Hepatocyte (in vitro differentiated cells): ENCODE measurements around the gene EFR3B. TPM values are rescaled to one million over a fixed set of nuclear protein-coding genes. Genes with fewer than 3 reads are reported as not detected.

Source experiments
- DNase-seq: peaks from one replicate; pipeline ENCODE4 v3.0.0-alpha.2; 2016; ENCODE audit warnings: low spot score
- H2AFZ ChIP-seq: fragments of 200-600 bp; sonication (generic); 2 replicates; pipeline ENCODE4 v1.6.0; 2016; ENCODE audit warnings: antibody characterized with exemption, mild to moderate bottlenecking
- H3K27ac ChIP-seq: fragments of 200-600 bp; sonication (generic); 2 replicates; pipeline ENCODE4 v1.5.1; 2016; ENCODE audit warnings: mild to moderate bottlenecking
- H3K27me3 ChIP-seq: fragments of 200-600 bp; sonication (generic); 2 replicates; pipeline ENCODE4 v1.6.1; 2016
- H3K36me3 ChIP-seq: fragments of 200-600 bp; sonication (generic); replicated peaks from 2 replicates; pipeline ENCODE4 v1.5.1; 2016; ENCODE audit warnings: low read depth; ENCODE audit not compliant: insufficient read depth
- H3K4me1 ChIP-seq: fragments of 200-600 bp; sonication (generic); 2 replicates; pipeline ENCODE4 v1.5.1; 2016; ENCODE audit warnings: mild to moderate bottlenecking, moderate library complexity; ENCODE audit not compliant: insufficient read depth
- H3K4me2 ChIP-seq: fragments of 200-600 bp; sonication (generic); 2 replicates; pipeline ENCODE4 v1.6.0; 2016
- H3K4me3 ChIP-seq: fragments of 200-600 bp; sonication (generic); 2 replicates; pipeline ENCODE4 v1.5.1; 2016; ENCODE audit warnings: mild to moderate bottlenecking
- H3K79me2 ChIP-seq: fragments of 200-600 bp; sonication (generic); 2 replicates; pipeline ENCODE4 v1.6.0; 2017; ENCODE audit warnings: mild to moderate bottlenecking
- H3K9me2 ChIP-seq: fragments of 200-600 bp; sonication (generic); replicated peaks from 2 replicates; pipeline ENCODE4 v1.6.0; 2017; ENCODE audit warnings: mild to moderate bottlenecking; ENCODE audit not compliant: insufficient read depth
- H3K9me3 ChIP-seq: fragments of 200-600 bp; sonication (generic); 2 replicates; pipeline ENCODE4 v1.5.1; 2016; ENCODE audit warnings: low read depth, mild to moderate bottlenecking
- H4K20me1 ChIP-seq: fragments of 200-600 bp; sonication (generic); 2 replicates; pipeline ENCODE4 v1.6.0; 2016; ENCODE audit warnings: mild to moderate bottlenecking; ENCODE audit not compliant: insufficient read depth, poor library complexity, severe bottlenecking
- CTCF ChIP-seq: fragments of 200-600 bp; sonication (generic); IDR thresholded peaks from 2 replicates; pipeline ENCODE4 v1.5.1; 2016; ENCODE audit warnings: antibody characterized with exemption, mild to moderate bottlenecking; ENCODE audit not compliant: poor library complexity
- EZH2 ChIP-seq: fragments of 200-600 bp; sonication (generic); IDR thresholded peaks from 2 replicates; pipeline ENCODE4 v1.6.1; 2016; ENCODE audit warnings: antibody characterized with exemption, mild to moderate bottlenecking, borderline replicate concordance
- EZH2phosphoT487 ChIP-seq: fragments of 200-600 bp; sonication (generic); IDR thresholded peaks from one replicate; pipeline ENCODE4 v1.6.1; 2018; ENCODE audit warnings: antibody characterized with exemption, mild to moderate bottlenecking, low read depth, moderate library complexity; ENCODE audit not compliant: unreplicated experiment, severe bottlenecking
- WGBS: methylation state at CpG from one replicate; pipeline ENCODE4 v1.1.6; 2016; ENCODE audit warnings: low lambda C conversion rate; ENCODE audit errors: missing lambda C conversion rate; 5-methylcytosine and 5-hydroxymethylcytosine counted together
- polyA plus RNA-seq: library from polyadenylated mRNA; unstranded; fragments of >200 nt; fragmentation: Nextera tagmentation; extraction: Ambion mirVana; gene quantifications from 2 replicates; pipeline ENCODE4 v1.2.1, GENCODE V29; 2016
- total RNA-seq: library from RNA; depleted of rRNA; stranded (reverse); fragments of >200 nt; gene quantifications from 2 replicates; pipeline ENCODE4 v1.2.3, GENCODE V29; 2014

The EFR3B gene
- total and polyA plus RNA-seq, 2 experiments from 2014 or later, result 1.1 to 2.0 TPM

GRCh38 chr2:25025229-25026007 is 16.5 kb upstream of the EFR3B start:
- DNase-seq, result no peak
- WGBS, result 93% methylated on average over 6 of the region's 6 CpGs
- TF ChIP-seq CTCF (no peak), EZH2phosphoT487 (no peak), EZH2 (no peak)

GRCh38 chr2:25026008-25026530 is 15.8 kb upstream of the EFR3B start:
- H2AFZ ChIP-seq, result no peak overlapping the region
- no peaks in the 10 kb centered on the region for H3K79me2 ChIP-seq
- WGBS, result 94% methylated on average over 9 of the region's 9 CpGs
- H3K9me3 ChIP-seq, result no peaks in the 10 kb centered on the region
- no peak overlapping the region for H3K4me3 ChIP-seq
- no peaks in the 10 kb centered on the region for H3K36me3 ChIP-seq
- H3K4me1 ChIP-seq, result no peaks in the 10 kb centered on the region
- H3K4me2 ChIP-seq, result no peak overlapping the region
- DNase-seq, result no peak
- TF ChIP-seq EZH2, result no peak
- TF ChIP-seq EZH2phosphoT487, result no peak
- no peak for TF ChIP-seq CTCF
- no peak overlapping the region for H3K27ac ChIP-seq
- no peaks in the 10 kb centered on the region for H4K20me1 ChIP-seq
- H3K27me3 ChIP-seq, result no peaks in the 10 kb centered on the region
- no peaks in the 10 kb centered on the region for H3K9me2 ChIP-seq

More at GRCh38 chr2:25025229-25026007, 16.5 kb upstream of the EFR3B start:
- Histone ChIP-seq H3K79me2 (no peaks in the 10 kb centered on the region), H3K27me3 (no peaks in the 10 kb centered on the region), H4K20me1 (no peaks in the 10 kb centered on the region), H3K36me3 (no peaks in the 10 kb centered on the region), H3K4me1 (no peaks in the 10 kb centered on the region), H3K4me3 (no peak overlapping the region), H3K9me2 (no peaks in the 10 kb centered on the region), H3K9me3 (no peaks in the 10 kb centered on the region), H3K27ac (no peak overlapping the region), H2AFZ (no peak overlapping the region), H3K4me2 (no peak overlapping the region)

GRCh38 chr2:25029183-25029554 is 12.7 kb upstream of the EFR3B start:
- no peaks in the 10 kb centered on the region for H3K27me3 ChIP-seq

More at GRCh38 chr2:25029183-25029554, 12.7 kb upstream of the EFR3B start:
- Histone ChIP-seq H4K20me1 (no peaks in the 10 kb centered on the region), H3K79me2 (no peaks in the 10 kb centered on the region), H3K4me1 (no peaks in the 10 kb centered on the region), H3K9me3 (no peaks in the 10 kb centered on the region), H3K36me3 (no peaks in the 10 kb centered on the region), H3K4me3 (no peak overlapping the region), H3K4me2 (no peak overlapping the region), H3K27ac (no peak overlapping the region), H3K9me2 (no peaks in the 10 kb centered on the region), H2AFZ (no peak overlapping the region)
- WGBS, result 65% methylated on average over 4 of the region's 4 CpGs
- TF ChIP-seq EZH2 (no peak), CTCF (no peak), EZH2phosphoT487 (no peak)
- no peak for DNase-seq
